ENCODE data around the gene CSTB.
A peak's percentile ranks its signal among the peaks of the same experiment; 100 is the strongest.

CSTB gene

GRCh38 chr21:43789276-43790009 lies 13.3 kb upstream of the CSTB start, which contains the start of gene RRP1:
Gene RRP1 (plus strand): TSS chr21:43789577. CDS start chr21:43789630, 53 bp downstream.
- DNase-seq: peak; percentile 95

- DNase-seq: no peak
Observed at GRCh38 chr21:43786807-43787440, 10.8 kb upstream of the CSTB start.

GRCh38 chr21:43786300-43786806 lies 10.2 kb upstream of the CSTB start:
- no peak for DNase-seq

DNA sequence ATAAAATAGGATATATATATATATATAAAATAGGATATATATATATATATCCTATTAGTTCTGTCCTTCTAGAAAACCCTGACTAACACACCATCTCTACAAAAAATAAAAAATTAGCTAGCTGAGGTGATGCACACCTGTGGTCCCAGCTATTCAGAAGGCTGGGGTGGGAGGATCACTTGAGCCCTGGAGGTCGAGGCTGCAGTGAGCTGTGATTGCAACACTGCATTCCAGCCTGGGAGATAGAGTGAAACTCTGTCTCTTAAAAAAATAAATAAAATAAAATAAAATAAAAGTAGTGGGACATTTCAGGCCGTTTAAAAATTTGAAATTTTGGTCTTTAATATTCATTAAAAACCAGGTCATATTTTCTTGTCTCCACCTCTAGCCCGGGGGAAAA lies 9.0 kb upstream of the CSTB start:
- DNase-seq: no peak

- DNase-seq: no peak
Observed at GRCh38 chr21:43783098-43783700, 7.1 kb upstream of the CSTB start.

DNA sequence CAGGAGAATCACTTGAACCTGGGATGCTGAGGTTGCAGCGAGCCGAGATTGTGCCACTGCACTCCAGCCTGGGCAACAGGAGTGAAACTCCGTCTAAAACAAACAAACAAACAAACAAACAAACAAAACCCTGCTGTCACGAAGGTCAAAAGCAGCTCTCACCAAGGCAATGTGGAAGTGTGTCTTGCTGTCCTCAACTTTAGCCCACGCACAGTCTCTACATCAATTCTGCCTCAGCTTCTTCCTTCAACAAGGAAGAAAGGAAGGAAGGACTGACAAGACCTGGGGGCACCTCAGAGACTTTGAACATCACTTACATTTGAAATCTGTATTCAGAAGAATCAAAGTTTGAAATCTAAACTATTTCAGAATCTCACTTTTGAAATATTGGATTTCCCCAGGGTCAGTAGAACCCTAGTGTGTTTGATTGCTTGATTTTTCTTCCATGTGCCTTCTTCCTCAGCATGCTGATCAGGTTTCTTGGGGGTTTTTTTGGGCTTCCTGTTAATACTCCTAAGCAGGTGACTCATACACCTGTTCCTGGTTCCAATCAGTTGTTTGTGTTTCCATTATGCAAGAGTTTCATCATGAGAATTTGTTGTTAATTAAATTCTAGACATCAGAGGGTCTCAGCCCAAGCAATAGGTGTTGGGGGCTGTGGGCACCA lies 6.5 kb upstream of the CSTB start:
- no peak for DNase-seq

DNA sequence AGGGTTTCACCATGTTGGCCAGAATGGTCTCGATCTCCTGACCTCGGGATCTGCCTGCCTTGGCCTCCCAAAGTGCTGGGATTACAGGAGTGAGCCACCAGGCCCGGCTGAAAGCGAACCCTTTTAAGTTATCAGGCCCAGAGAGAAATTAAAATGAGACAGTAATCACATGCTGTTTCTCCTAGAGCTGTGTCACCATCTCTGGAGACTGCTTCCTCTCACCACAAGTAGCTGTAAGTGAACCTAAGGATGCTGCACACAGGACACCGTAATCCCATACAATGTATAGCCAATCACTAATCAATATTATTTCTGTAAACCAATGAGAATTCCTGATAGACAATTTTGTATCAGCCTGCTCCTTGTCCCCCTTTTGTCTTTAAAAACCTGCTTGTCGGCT lies 5.7 kb upstream of the CSTB start:
- no peak for DNase-seq

DNA sequence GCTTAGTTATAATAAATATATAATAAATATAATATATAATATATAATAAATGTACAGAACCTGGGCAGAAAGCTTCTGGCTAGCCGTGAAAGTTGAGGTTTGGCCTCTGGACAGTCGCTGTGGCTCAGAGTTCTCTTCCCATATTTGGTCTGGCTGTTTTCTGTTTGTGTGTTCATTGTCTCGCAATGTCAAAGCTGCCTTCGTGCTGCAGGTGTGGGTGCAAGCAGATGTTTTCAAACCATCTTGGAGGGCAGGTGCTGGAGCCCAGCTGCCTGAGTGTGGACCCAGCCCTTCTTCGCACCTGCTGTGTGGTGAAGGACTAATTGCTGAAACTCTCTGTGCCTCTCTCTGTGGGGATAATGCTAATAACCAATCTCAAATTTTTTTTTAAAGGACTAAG lies 3.6 kb upstream of the CSTB start:
- no peak for DNase-seq

GRCh38 chr21:43778469-43779335 lies 2.6 kb upstream of the CSTB start:
- no peak for DNase-seq

GRCh38 chr21:43777953-43778352 lies 1.8 kb upstream of the CSTB start:
- DNase-seq: no peak

DNA sequence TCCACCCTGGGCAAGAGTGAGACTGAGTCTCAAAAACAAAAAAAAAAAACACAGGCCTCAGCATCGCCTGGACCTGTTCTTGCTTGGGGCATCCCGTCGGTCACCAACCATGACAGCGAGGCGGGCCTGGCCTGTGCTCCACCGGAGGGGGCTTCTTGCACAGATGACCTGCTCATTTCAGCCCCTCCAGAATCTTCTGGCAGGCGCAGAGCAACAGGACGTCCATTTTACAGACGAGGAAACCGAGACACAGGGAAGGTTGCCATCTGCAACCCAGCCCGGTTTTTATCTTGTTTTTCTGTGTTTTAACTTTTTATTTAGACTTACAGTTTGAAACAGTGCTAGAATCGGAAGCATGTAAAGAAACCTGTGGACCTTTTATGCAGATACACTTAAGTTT lies 918 bp downstream of the CSTB start:
- DNase-seq: no peak

- no peak for DNase-seq
Observed at GRCh38 chr21:43774163-43774562, 1.9 kb downstream of the CSTB start.

- DNase-seq: no peak
Observed at GRCh38 chr21:43772425-43772821, 3.7 kb downstream of the CSTB start.

GRCh38 chr21:43771698-43772424 lies 4.2 kb downstream of the CSTB start:
- DNase-seq: no peak

DNA sequence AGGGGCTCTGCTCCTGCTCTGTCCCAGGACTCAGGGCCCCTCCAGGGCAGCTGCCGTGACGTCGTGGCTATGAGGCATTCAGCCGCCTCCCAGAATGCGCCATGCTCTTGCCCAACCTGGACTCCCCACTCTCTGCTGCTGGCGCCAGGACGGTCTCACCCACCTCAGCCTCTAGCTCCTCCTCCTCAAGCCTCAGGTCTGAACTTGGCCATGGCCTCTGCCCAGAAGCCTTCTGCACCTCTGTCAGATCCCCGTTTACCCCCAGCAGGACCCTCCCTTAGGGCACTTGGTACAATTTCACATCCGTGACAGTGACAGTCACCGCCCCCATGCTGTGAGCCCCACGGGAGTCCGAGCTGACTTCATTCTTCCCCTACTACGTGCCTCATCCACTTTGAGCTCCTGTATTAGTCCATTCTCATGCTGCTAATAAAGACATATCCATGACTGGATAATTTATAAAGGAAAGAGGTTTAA lies 4.9 kb downstream of the CSTB start:
- DNase-seq: no peak

- no peak for DNase-seq
Observed at GRCh38 chr21:43770066-43770655, 5.9 kb downstream of the CSTB start.

DNA sequence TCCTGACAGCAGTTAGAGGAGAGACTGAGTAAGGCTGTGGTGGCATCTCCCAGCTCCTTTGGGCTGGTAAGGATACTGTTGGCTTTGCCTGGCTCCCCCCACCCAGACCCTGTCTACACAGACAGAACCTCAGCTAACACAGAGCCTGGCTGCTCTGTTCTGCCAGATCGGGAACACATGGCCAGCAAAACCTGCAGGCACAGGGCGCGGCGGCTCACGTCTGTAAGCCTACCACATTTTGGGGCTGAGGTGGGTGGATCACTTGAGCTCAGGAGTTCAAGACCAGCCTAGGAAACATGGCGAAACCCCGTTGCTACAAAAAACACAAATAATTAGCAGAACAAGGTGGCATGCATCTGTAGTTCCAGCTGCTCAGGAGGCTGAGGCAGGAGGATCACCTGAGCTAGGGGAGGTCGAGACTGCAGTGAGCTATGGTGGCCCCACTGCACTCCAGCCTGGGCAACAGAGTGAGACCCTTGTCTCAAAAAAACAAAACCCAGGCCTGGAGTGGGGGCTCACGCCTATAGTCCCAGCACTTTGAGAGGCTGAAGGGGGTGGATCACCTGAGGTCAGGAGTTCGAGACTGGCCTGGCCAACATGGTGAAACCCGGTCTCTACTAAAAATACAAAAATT lies 6.7 kb downstream of the CSTB start:
- no peak for DNase-seq

DNA sequence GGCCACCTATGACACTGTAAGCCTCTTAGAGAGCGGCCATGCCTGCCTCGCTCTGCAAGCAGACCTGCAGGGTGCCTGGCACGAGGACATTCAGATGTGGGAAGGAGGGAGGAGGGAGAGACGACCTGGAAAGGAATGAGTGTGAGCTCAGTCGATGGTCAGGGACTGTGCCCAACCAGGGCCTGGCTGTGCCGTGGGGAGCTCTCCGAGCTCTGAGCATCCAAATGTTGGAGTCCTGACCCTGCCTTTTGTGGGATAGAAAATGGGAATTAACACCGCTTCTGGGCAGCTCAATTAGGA lies 7.3 kb downstream of the CSTB start:
- DNase-seq: no peak

GRCh38 chr21:43767984-43768867 lies 7.9 kb downstream of the CSTB start:
- no peak for DNase-seq

- no peak for DNase-seq
Observed at GRCh38 chr21:43767498-43767983, 8.6 kb downstream of the CSTB start.

Measured in stimulated activated CD4-positive, alpha-beta T cell treated with anti-CD3 and anti-CD28 coated beads, Interleukin-12 subunit alpha, Interleukin-12 subunit beta, amount 100 ng/mL, for 4 hours (primary cell).